Measurements from ENCODE around the gene GALNT9. TPM values are rescaled to one million over a fixed set of nuclear protein-coding genes. Genes with fewer than 3 reads are reported as not detected.
"Not testable (repeated sequence)": the region's sequence is repeated elsewhere in the genome, so short reads cannot be mapped to it uniquely, and the experiment has no call there.

Gene GALNT9
- total RNA-seq, 6 experiments from 2014 or later = not detected

DNA sequence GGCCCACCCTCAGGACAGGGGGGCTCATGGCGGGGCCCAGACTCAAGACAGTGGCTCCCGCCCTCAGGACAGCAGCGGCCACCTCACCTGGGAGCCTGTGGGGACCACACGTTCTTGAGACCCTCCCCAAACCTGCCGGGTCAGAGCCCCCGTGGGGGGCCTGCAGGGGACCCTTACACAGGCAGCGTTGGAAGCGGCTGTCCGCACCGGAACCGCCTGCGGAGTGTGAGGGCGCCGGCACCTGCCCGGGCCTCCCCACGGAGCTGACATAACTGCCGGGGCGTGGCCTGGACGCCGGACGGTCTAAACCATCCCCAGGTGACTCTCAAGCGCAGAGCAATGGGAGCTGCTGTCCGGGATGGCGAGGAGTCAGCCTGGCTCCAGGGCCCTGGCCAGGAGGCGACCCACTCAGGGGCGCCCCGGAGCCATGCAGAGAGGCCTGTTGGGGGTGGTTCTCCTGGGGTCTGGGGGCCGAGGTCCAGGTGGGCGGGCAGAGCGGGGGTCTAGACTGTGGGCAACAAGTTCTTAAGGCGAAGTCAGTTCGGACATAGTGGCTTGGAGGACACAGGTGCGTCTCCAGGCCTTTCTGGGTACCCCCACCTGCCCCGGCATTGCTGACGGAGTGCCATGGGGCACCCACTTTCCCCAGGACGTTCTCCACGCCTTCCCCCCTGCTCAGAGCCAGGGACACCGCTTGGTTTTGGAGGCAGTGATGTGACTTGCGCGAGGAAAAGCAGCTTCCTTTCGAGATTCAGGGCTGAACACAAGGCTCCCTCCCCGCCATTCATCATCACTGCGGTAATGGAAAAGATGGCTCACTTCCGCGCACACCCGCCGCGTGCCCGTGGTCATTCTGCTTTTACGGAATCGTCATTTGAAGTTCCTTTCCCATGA, 23.2 kb downstream of the GALNT9 start:
- H3K27ac Mint-ChIP-seq = no peak overlapping the region
- DNase-seq = no peak
- peaks cover 38% of the 10 kb centered on the region for H3K9me3 Mint-ChIP-seq
- H3K4me1 Mint-ChIP-seq (ENCODE audit: low read depth) = no peaks in the 10 kb centered on the region
- TF ChIP-seq, protein P1, sequence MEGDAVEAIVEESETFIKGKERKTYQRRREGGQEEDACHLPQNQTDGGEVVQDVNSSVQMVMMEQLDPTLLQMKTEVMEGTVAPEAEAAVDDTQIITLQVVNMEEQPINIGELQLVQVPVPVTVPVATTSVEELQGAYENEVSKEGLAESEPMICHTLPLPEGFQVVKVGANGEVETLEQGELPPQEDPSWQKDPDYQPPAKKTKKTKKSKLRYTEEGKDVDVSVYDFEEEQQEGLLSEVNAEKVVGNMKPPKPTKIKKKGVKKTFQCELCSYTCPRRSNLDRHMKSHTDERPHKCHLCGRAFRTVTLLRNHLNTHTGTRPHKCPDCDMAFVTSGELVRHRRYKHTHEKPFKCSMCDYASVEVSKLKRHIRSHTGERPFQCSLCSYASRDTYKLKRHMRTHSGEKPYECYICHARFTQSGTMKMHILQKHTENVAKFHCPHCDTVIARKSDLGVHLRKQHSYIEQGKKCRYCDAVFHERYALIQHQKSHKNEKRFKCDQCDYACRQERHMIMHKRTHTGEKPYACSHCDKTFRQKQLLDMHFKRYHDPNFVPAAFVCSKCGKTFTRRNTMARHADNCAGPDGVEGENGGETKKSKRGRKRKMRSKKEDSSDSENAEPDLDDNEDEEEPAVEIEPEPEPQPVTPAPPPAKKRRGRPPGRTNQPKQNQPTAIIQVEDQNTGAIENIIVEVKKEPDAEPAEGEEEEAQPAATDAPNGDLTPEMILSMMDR (IDR thresholded peaks at IDR 0.05) = no peak
- peaks cover 14% of the 10 kb centered on the region for H3K36me3 Mint-ChIP-seq (ENCODE audit: low read depth)
- H3K4me3 Mint-ChIP-seq = no peak overlapping the region
- H3K27me3 Mint-ChIP-seq (ENCODE audit: insufficient read depth) = peaks cover 3% of the 10 kb centered on the region

DNA sequence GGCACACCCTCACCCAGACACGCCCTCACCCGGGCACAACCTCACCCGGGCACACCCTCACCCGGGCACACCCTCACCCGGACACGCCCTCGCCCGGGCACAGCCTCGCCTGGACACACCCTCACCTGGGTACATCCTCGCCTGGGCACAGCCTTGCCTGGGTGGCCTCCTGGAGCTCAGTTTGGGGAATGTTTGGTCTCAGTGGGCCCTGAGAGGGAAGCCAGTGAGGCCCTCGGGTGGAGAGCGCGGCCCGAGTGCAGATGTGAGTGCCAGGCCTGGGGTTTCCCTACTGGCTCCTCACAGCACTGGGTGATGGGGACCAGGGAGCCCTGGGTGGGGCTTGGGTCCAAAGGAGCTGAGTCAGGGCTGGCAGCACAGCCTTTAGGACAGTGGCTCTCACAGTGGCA, 23.8 kb downstream of the GALNT9 start:
- Mint-ChIP-seq H3K27ac (no peak overlapping the region), H3K36me3 (ENCODE audit: low read depth) (peaks cover 9% of the 10 kb centered on the region), H3K9me3 (peaks cover 31% of the 10 kb centered on the region), H3K4me3 (no peak overlapping the region), H3K27me3 (ENCODE audit: insufficient read depth) (peaks cover 3% of the 10 kb centered on the region), H3K4me1 (ENCODE audit: low read depth) (no peaks in the 10 kb centered on the region)
- no peak for DNase-seq
- TF ChIP-seq, protein P1 (IDR thresholded peaks at IDR 0.05) = no peak

DNA sequence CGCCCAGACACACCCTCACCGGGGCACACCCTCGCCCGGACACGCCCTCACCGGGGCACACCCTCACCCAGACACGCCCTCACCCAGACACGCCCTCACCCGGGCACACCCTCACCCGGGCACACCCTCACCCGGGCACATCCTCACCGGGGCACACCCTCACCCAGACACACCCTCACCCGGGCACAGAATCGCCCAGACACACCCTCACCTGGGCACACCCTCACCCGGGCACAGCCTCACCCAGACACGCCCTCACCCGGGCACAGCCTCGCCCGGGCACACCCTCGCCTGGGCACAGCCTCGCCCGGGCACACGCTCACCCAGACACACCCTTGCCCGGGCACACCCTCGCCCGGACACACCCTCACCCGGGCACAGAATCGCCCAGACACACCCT, 24.5 kb downstream of the GALNT9 start:
- H3K9me3 Mint-ChIP-seq = peaks cover 28% of the 10 kb centered on the region
- not testable (repeated sequence) for H3K4me3 Mint-ChIP-seq; H3K27me3 Mint-ChIP-seq (ENCODE audit: insufficient read depth); H3K36me3 Mint-ChIP-seq (ENCODE audit: low read depth); H3K4me1 Mint-ChIP-seq (ENCODE audit: low read depth); H3K27ac Mint-ChIP-seq; DNase-seq

DNA sequence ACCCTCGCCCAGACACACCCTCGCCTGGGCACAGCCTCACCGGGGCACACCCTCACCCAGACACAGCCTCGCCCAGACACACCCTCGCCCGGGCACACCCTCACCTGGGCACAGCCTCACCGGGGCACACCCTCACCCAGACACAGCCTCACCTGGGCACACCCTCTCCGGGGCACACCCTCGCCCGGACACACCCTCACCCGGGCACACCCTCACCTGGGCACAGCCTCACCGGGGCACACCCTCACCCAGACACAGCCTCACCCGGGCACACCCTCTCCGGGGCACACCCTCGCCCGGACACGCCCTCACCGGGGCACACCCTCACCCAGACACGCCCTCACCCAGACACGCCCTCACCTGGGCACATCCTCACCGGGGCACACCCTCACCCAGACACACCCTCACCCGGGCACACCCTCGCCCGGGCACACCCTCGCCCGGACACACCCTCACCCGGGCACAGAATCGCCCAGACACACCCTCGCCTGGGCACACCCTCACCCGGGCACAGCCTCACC, 25.5 kb downstream of the GALNT9 start:
- H3K4me3 Mint-ChIP-seq; H3K4me1 Mint-ChIP-seq (ENCODE audit: low read depth); H3K27me3 Mint-ChIP-seq (ENCODE audit: insufficient read depth); H3K36me3 Mint-ChIP-seq (ENCODE audit: low read depth); DNase-seq; H3K27ac Mint-ChIP-seq: not testable (repeated sequence)
- H3K9me3 Mint-ChIP-seq = peaks cover 20% of the 10 kb centered on the region

DNA sequence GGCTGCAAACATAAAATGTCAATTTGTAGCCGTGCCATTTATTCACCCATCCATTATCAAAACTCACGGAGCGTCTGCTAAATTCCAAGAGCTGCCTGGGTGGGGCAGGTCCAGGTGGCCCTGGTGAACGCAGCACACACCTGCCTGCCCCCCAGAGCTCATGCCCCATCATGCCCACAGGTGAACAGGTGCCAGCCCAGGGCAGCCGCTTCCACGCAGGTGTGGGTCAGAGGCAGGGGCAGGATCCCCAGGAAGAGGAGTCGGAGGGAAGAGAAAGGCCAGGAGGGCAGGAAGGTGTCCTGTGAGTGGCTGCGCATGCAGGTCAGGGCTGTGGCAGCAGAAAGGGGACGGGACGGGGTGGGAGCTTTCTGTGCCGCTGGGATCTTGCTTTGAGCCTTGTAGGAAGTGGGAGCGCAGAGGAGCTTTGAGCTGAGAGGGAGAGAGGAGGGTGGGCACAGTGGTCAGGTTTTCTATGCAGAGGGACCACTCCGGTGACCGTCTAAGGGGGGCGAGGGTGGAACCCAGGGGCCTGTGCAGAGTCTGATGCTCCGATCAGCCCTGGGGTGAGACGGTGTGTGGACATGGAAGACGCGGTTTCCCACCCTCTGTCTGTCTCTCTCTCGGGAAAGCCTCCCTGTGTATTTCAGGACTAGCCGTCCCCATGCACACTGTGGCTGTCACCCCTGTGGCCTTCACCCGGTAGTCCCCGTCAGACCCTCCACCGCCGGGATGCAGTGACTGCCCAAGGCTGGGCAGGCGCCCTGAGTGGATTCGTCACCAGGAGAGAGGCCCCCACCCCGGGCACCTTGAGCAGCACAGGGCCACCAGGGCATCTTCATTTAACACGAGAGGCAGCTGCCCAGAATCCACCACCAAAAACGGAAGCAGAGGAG, 26.7 kb downstream of the GALNT9 start:
- Mint-ChIP-seq H3K36me3 (ENCODE audit: low read depth) (peaks cover 4% of the 10 kb centered on the region; the same call in 1 of the 2 replicates), H3K9me3 (peaks cover 18% of the 10 kb centered on the region), H3K27me3 (ENCODE audit: insufficient read depth) (no peaks in the 10 kb centered on the region; the same call in 1 of the 2 replicates), H3K4me3 (no peak overlapping the region), H3K4me1 (ENCODE audit: low read depth) (no peaks in the 10 kb centered on the region), H3K27ac (no peak overlapping the region)
- DNase-seq = no peak
- TF ChIP-seq, protein P1 (IDR thresholded peaks at IDR 0.05) = no peak

DNA sequence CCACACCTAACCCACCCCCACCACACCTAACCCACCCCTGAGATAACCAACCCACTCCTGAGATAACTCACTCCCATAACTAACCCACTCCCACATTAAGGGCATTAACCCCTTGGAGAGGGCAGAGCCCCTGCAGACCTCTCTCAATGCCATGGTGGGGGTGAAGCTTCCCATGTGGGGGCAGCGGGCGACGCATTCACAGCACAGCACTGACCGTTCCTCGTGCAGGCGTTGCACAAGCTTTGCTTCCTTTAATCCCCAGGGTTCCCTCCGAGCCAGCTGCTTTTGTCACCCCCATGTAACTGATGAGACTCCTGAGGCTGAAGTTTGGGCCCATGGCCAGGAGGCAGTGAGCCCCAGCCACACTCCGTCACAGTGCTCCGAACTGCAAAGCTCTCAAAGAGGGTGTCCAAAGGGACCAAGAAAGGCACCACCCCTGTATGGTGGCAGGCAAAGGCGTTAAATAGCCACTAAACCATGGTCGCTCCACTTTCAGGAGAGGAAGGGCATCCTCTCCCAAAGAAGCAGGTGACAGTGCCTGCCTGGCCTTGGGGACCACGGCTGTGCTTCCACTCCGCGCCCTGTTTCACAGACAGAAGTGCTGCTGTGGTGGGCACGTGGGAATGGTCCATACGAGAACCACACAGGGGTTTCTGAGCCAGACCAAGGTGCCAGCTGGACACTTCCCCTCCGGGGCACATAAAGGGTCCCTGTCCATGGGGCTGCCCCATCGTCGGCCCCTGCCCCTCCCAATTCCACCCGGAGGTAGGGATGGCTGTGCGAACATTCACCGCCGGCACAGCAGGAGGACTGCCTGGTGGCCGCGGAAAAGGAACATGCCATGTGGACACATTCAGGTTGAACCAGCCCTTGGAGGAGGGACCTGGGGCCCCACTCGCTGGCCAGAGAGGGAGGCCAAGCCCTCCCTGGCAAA, 28.3 kb downstream of the GALNT9 start:
- Mint-ChIP-seq H3K9me3 (peaks cover 13% of the 10 kb centered on the region), H3K4me3 (no peak overlapping the region), H3K4me1 (ENCODE audit: low read depth) (no peaks in the 10 kb centered on the region), H3K27me3 (ENCODE audit: insufficient read depth) (no peaks in the 10 kb centered on the region), H3K36me3 (ENCODE audit: low read depth) (peaks cover 4% of the 10 kb centered on the region; the same call in 1 of the 2 replicates), H3K27ac (no peak overlapping the region)
- DNase-seq = no peak
- TF ChIP-seq, protein P1 (IDR thresholded peaks at IDR 0.05) = no peak
